GM19240 (cell line): Measurements from ENCODE around the gene CASP8AP2.
"Not testable (repeated sequence)": the region's sequence is repeated elsewhere in the genome, so short reads cannot be mapped to it uniquely, and the experiment has no call there.

Source experiments
- DNase-seq: peaks from one replicate; pipeline ENCODE4 v3.0.0; 2011; ENCODE audit warnings: low spot score; ENCODE audit not compliant: insufficient read length

The CASP8AP2 gene

GRCh38 chr6:89886378-89887120 is 56.9 kb downstream of the CASP8AP2 start:
- DNase-seq: no peak

GRCh38 chr6:89887452-89888137 is 57.9 kb downstream of the CASP8AP2 start:
- DNase-seq: no peak

GRCh38 chr6:89888138-89888514 is 58.4 kb downstream of the CASP8AP2 start:
- DNase-seq: no peak

GRCh38 chr6:89888871-89889270 is 59.2 kb downstream of the CASP8AP2 start:
- no peak for DNase-seq

GRCh38 chr6:89890845-89891528 is 61.3 kb downstream of the CASP8AP2 start:
- not testable (repeated sequence) for DNase-seq

- DNase-seq: not testable (repeated sequence)
These were observed 62.9 kb downstream of the CASP8AP2 start for GRCh38 chr6:89892577-89892976.

GRCh38 chr6:89894169-89894568 is 64.5 kb downstream of the CASP8AP2 start, which contains the start of gene GJA10:
TSS of gene GJA10 (plus strand) at chr6:89894469. CDS start at chr6:89894469, 0 bp downstream.
- DNase-seq: no peak

- DNase-seq: no peak
These were observed 65.7 kb downstream of the CASP8AP2 start for GRCh38 chr6:89895276-89895874.

- DNase-seq: not testable (repeated sequence)
These were observed 80.6 kb downstream of the CASP8AP2 start for GRCh38 chr6:89910001-89910901.

- no peak for DNase-seq
These were observed 81.2 kb downstream of the CASP8AP2 start for GRCh38 chr6:89910902-89911240.

GRCh38 chr6:89916136-89916920 is 86.6 kb downstream of the CASP8AP2 start:
- DNase-seq: no peak

GRCh38 chr6:89917216-89917615 is 87.5 kb downstream of the CASP8AP2 start:
- no peak for DNase-seq

GRCh38 chr6:89917801-89918366 is 88.2 kb downstream of the CASP8AP2 start:
- no peak for DNase-seq
